ENCODE data around the gene AKAP7.

GRCh38 chr6:131107151-131107550 lies 28.1 kb upstream of the AKAP7 start:
- no peak for TF ChIP-seq CTCF (IDR thresholded peaks at IDR 0.05; ENCODE audit: borderline replicate concordance, extremely low read depth, low read length, poor library complexity, severe bottlenecking)
- TF ChIP-seq EZH2 (IDR thresholded peaks at IDR 0.05; ENCODE audit: borderline replicate concordance, low read depth, low read length, severe bottlenecking), result no peak
